Activated T-cell treated with anti-CD3 and anti-CD28 coated beads, Interleukin-2, amount 50 U/mL, for 72 hours (primary cell): Measurements from ENCODE around the gene PARP4. TPM values are rescaled to one million over a fixed set of nuclear protein-coding genes. Genes with fewer than 3 reads are reported as not detected.
"Not testable (repeated sequence)": the region's sequence is repeated elsewhere in the genome, so short reads cannot be mapped to it uniquely, and the experiment has no call there.

Experiments used
- ATAC-seq, 2 donors: fragments of 150-1000 bp; cut with Tn5 transposase; replicated peaks in 1 of 2; 2 replicates each; pipeline ENCODE4 v1.10.0; 2021; ENCODE audit warnings: moderate library complexity in 2 of 2, mild to moderate bottlenecking in 1 of 2
- DNase-seq, 2 donors: peaks; one replicate each; pipeline ENCODE4 v3.0.0; 2021 to 2022; ENCODE audit warnings: mixed read lengths in 1 of 2
- H3K27ac Mint-ChIP-seq: one replicate; pipeline ENCODE4 v1.8.0; 2022; ENCODE audit warnings: mild to moderate bottlenecking, moderate library complexity, mixed read lengths
- H3K27me3 Mint-ChIP-seq: one replicate; pipeline ENCODE4 v1.8.0; 2022; ENCODE audit warnings: low read depth, mixed read lengths
- H3K36me3 Mint-ChIP-seq, 2 donors: one replicate each; pipeline ENCODE4 v1.8.0; 2022; ENCODE audit warnings: mixed read lengths in 2 of 2, mild to moderate bottlenecking in 1 of 2; ENCODE audit not compliant: insufficient read depth in 2 of 2
- H3K4me1 Mint-ChIP-seq: one replicate; pipeline ENCODE4 v1.8.0; 2022; ENCODE audit warnings: low read depth, mixed read lengths
- H3K4me3 Mint-ChIP-seq, 2 donors: one replicate each; pipeline ENCODE4 v1.8.0; 2022; ENCODE audit warnings: mild to moderate bottlenecking in 2 of 2, mixed read lengths in 2 of 2, moderate library complexity in 2 of 2
- H3K9me3 Mint-ChIP-seq, 2 donors: one replicate each; pipeline ENCODE4 v1.8.0; 2022; ENCODE audit warnings: mixed read lengths in 2 of 2
- total RNA-seq, 2 donors: library from RNA; stranded (reverse); gene quantifications; one replicate each; pipeline ENCODE4 v1.2.3, GENCODE V29; 2022

The PARP4 gene
- total RNA-seq, 2 donors from 2014 or later: 23.1 to 37.4 TPM

GRCh38 chr13:24497742-24498141 lies 14.8 kb downstream of the PARP4 start:
- Mint-ChIP-seq H3K36me3 (peaks cover 10 to 14% of the 10 kb centered on the region in 2 donors), H3K27ac (no peak overlapping the region), H3K4me3 (no peak overlapping the region), H3K4me1 (peaks cover 13% of the 10 kb centered on the region), H3K9me3 (no peaks in the 10 kb centered on the region), H3K27me3 (no peaks in the 10 kb centered on the region)
- ATAC-seq (no peak), DNase-seq (no peak)

- H3K4me1 Mint-ChIP-seq, DNase-seq, H3K9me3 Mint-ChIP-seq, H3K27ac Mint-ChIP-seq, ATAC-seq, H3K4me3 Mint-ChIP-seq, H3K27me3 Mint-ChIP-seq: not testable (repeated sequence)
- H3K36me3 Mint-ChIP-seq: peaks cover 7 to 12% of the 10 kb centered on the region in 2 donors
These were observed 16.3 kb downstream of the PARP4 start for GRCh38 chr13:24496295-24496694.

- no peaks in the 10 kb centered on the region for H3K27me3 Mint-ChIP-seq
- DNase-seq: no peak
- ATAC-seq: no peak
- no peaks in the 10 kb centered on the region for H3K4me1 Mint-ChIP-seq
- peaks cover 7 to 12% of the 10 kb centered on the region in 2 donors for H3K36me3 Mint-ChIP-seq
- H3K9me3 Mint-ChIP-seq: no peaks in the 10 kb centered on the region
- H3K27ac Mint-ChIP-seq: no peak overlapping the region
- H3K4me3 Mint-ChIP-seq: no peak overlapping the region
These were observed 17.3 kb downstream of the PARP4 start for GRCh38 chr13:24495151-24495729.

- Mint-ChIP-seq H3K4me1 (no peaks in the 10 kb centered on the region), H3K9me3 (no peaks in the 10 kb centered on the region), H3K27ac (no peak overlapping the region), H3K27me3 (no peaks in the 10 kb centered on the region), H3K36me3 (peaks cover 10 to 16% of the 10 kb centered on the region in 2 donors), H3K4me3 (no peak overlapping the region)
- no peak for ATAC-seq
- no peak for DNase-seq
These were observed 19.2 kb downstream of the PARP4 start for GRCh38 chr13:24493356-24493755.

GRCh38 chr13:24491845-24492244 lies 20.7 kb downstream of the PARP4 start:
- Mint-ChIP-seq H3K27ac (no peak overlapping the region), H3K27me3 (no peaks in the 10 kb centered on the region), H3K4me1 (no peaks in the 10 kb centered on the region), H3K9me3 (peaks cover 0 to 2% of the 10 kb centered on the region in 2 donors), H3K36me3 (peaks cover 13 to 18% of the 10 kb centered on the region in 2 donors), H3K4me3 (no peak overlapping the region)
- DNase-seq (no peak), ATAC-seq (no peak)

- DNase-seq (no peak), ATAC-seq (no peak)
- Mint-ChIP-seq H3K27ac (no peak overlapping the region), H3K4me1 (no peaks in the 10 kb centered on the region), H3K27me3 (no peaks in the 10 kb centered on the region), H3K9me3 (peaks cover 0 to 2% of the 10 kb centered on the region in 2 donors), H3K36me3 (peaks cover 16 to 17% of the 10 kb centered on the region in 2 donors), H3K4me3 (no peak overlapping the region)
These were observed 22.9 kb downstream of the PARP4 start for GRCh38 chr13:24489721-24490120.

GRCh38 chr13:24488092-24488491 lies 24.5 kb downstream of the PARP4 start:
- ATAC-seq, H3K4me3 Mint-ChIP-seq, DNase-seq, H3K27me3 Mint-ChIP-seq, H3K27ac Mint-ChIP-seq, H3K4me1 Mint-ChIP-seq, H3K9me3 Mint-ChIP-seq: not testable (repeated sequence)
- H3K36me3 Mint-ChIP-seq: peaks cover 8 to 15% of the 10 kb centered on the region in 2 donors

- not testable (repeated sequence) for ATAC-seq, H3K9me3 Mint-ChIP-seq, DNase-seq, H3K27ac Mint-ChIP-seq, H3K4me3 Mint-ChIP-seq, H3K4me1 Mint-ChIP-seq, H3K27me3 Mint-ChIP-seq
- H3K36me3 Mint-ChIP-seq: peaks cover 6 to 20% of the 10 kb centered on the region in 2 donors
These were observed 26.4 kb downstream of the PARP4 start for GRCh38 chr13:24486017-24486657.

GRCh38 chr13:24473686-24474085 lies 38.9 kb downstream of the PARP4 start:
- ATAC-seq (no peak), DNase-seq (no peak)
- Mint-ChIP-seq H3K4me1 (no peaks in the 10 kb centered on the region), H3K4me3 (no peak overlapping the region), H3K27me3 (no peaks in the 10 kb centered on the region), H3K36me3 (peaks cover 10 to 15% of the 10 kb centered on the region in 2 donors), H3K27ac (no peak overlapping the region), H3K9me3 (no peaks in the 10 kb centered on the region)

GRCh38 chr13:24472129-24472528 lies 40.4 kb downstream of the PARP4 start:
- ATAC-seq, H3K27ac Mint-ChIP-seq, H3K4me3 Mint-ChIP-seq, H3K4me1 Mint-ChIP-seq, H3K27me3 Mint-ChIP-seq, DNase-seq, H3K9me3 Mint-ChIP-seq: not testable (repeated sequence)
- H3K36me3 Mint-ChIP-seq: peaks cover 9 to 17% of the 10 kb centered on the region in 2 donors

GRCh38 chr13:24463078-24463477 lies 49.5 kb downstream of the PARP4 start:
- DNase-seq (no peak), ATAC-seq (no peak)
- no peaks in the 10 kb centered on the region for H3K27me3 Mint-ChIP-seq
- H3K4me1 Mint-ChIP-seq: peaks cover 17% of the 10 kb centered on the region
- H3K36me3 Mint-ChIP-seq: peaks cover 4 to 6% of the 10 kb centered on the region in 2 donors
- no peaks in the 10 kb centered on the region for H3K9me3 Mint-ChIP-seq
- peak overlapping the region; percentile 82 for H3K27ac Mint-ChIP-seq
- no peak overlapping the region for H3K4me3 Mint-ChIP-seq

- Mint-ChIP-seq H3K4me3 (no peak overlapping the region), H3K27ac (no peak overlapping the region), H3K9me3 (no peaks in the 10 kb centered on the region), H3K36me3 (peaks cover 2 to 3% of the 10 kb centered on the region in 2 donors), H3K4me1 (peaks cover 17% of the 10 kb centered on the region), H3K27me3 (no peaks in the 10 kb centered on the region)
- DNase-seq (no peak), ATAC-seq (no peak)
These were observed 52.3 kb downstream of the PARP4 start for GRCh38 chr13:24460256-24460655.

- Mint-ChIP-seq H3K27ac (no peak overlapping the region), H3K4me3 (no peak overlapping the region), H3K4me1 (peaks cover 17% of the 10 kb centered on the region), H3K9me3 (no peaks in the 10 kb centered on the region), H3K27me3 (no peaks in the 10 kb centered on the region), H3K36me3 (peaks cover 1 to 5% of the 10 kb centered on the region in 2 donors)
- no peak for DNase-seq
- ATAC-seq: no peak
These were observed 52.9 kb downstream of the PARP4 start for GRCh38 chr13:24459726-24460125.

GRCh38 chr13:24459234-24459633 lies 53.3 kb downstream of the PARP4 start:
- peaks cover 1 to 5% of the 10 kb centered on the region in 2 donors for H3K36me3 Mint-ChIP-seq
- H3K4me3 Mint-ChIP-seq: peak overlapping the region in 1 of 2 donors; percentile 38
- H3K9me3 Mint-ChIP-seq: no peaks in the 10 kb centered on the region
- peak; percentile 82 to 93 for ATAC-seq
- no peaks in the 10 kb centered on the region for H3K27me3 Mint-ChIP-seq
- peaks cover 17% of the 10 kb centered on the region for H3K4me1 Mint-ChIP-seq
- peak overlapping the region; percentile 1 for H3K27ac Mint-ChIP-seq
- peak in 1 of 2 donors; percentile 16 for DNase-seq
